Uterus (tissue), 2 donors: ENCODE measurements around the gene ICAM5.

ENCODE experiments used
- CTCF ChIP-seq, 4 experiments: fragments of 200-600 bp in 2 of 4; fragments of 450-650 bp in 2 of 4; sonication (generic) in 2 of 4; IDR thresholded peaks; one replicate each; pipeline ENCODE4 v1.5.1; 2016 to 2019; ENCODE audit warnings: antibody characterized with exemption in 4 of 4, mild to moderate bottlenecking in 2 of 4, moderate library complexity in 1 of 4
- POLR2A ChIP-seq, 2 donors: fragments of 450-650 bp; IDR thresholded peaks; one replicate each; pipeline ENCODE4 v1.6.1; 2016; ENCODE audit warnings: antibody characterized with exemption in 2 of 2, mild to moderate bottlenecking in 1 of 2, moderate library complexity in 1 of 2

- TF ChIP-seq CTCF (IDR thresholded peaks at IDR 0.05): no peak
- no peak for TF ChIP-seq POLR2A (IDR thresholded peaks at IDR 0.05)
Observed at GRCh38 chr19:10318807-10319682, 29.3 kb downstream of the ICAM5 start.
